Activated naive CD8-positive, alpha-beta T cell treated with anti-CD3 and anti-CD28 coated beads, Interleukin-2, amount 10 ng/mL, durations not matched to agents 7 days and 5 days (primary cell): ENCODE measurements around the gene SUCLG2. TPM values are rescaled to one million over a fixed set of nuclear protein-coding genes. Genes with fewer than 3 reads are reported as not detected.

Experiments
- ATAC-seq: fragments of 150-1000 bp; cut with Tn5 transposase; one replicate; pipeline ENCODE4 v1.10.0; 2021; ENCODE audit warnings: low read depth, moderate library complexity
- POLR2A ChIA-PET: fragments of 350-600 bp; sonication (Branson Sonifier 250); formaldehyde crosslinking; loops from one replicate; lab custom pipeline; 2021; ENCODE audit warnings: antibody characterized with exemption; lab: Charles Lee
- DNase-seq: peaks from one replicate; pipeline ENCODE4 v3.0.0; 2021
- H3K27ac Mint-ChIP-seq: one replicate; pipeline ENCODE4 v1.8.0; 2022; ENCODE audit warnings: mild to moderate bottlenecking, mixed read lengths
- H3K27me3 Mint-ChIP-seq: one replicate; pipeline ENCODE4 v1.8.0; 2022; ENCODE audit warnings: mild to moderate bottlenecking, moderate library complexity, mixed read lengths
- H3K36me3 Mint-ChIP-seq: one replicate; pipeline ENCODE4 v1.8.0; 2021; ENCODE audit warnings: mild to moderate bottlenecking, mixed read lengths
- H3K4me1 Mint-ChIP-seq: one replicate; pipeline ENCODE4 v1.8.0; 2021; ENCODE audit warnings: mixed read lengths
- H3K4me3 Mint-ChIP-seq: one replicate; pipeline ENCODE4 v1.8.0; 2022; ENCODE audit warnings: mild to moderate bottlenecking, moderate library complexity, mixed read lengths
- H3K9me3 Mint-ChIP-seq: one replicate; pipeline ENCODE4 v1.8.0; 2021; ENCODE audit warnings: mixed read lengths
- total RNA-seq, 2 experiments: library from RNA; stranded (reverse); gene quantifications; one replicate each; pipeline ENCODE4 v1.2.3, GENCODE V29; 2021

The SUCLG2 gene
- total RNA-seq, 2 experiments from 2014 or later = 64.0 to 68.2 TPM

GRCh38 chr3:67419779-67420178 lies 234.6 kb downstream of the SUCLG2 start:
- ATAC-seq (no peak), DNase-seq (no peak)
- Mint-ChIP-seq H3K9me3 (peaks cover 27% of the 10 kb centered on the region), H3K36me3 (peaks cover 60% of the 10 kb centered on the region), H3K4me3 (no peak overlapping the region), H3K4me1 (no peaks in the 10 kb centered on the region), H3K27ac (no peak overlapping the region), H3K27me3 (no peaks in the 10 kb centered on the region)
- POLR2A ChIA-PET = no interaction called here

- no peaks in the 10 kb centered on the region for H3K27me3 Mint-ChIP-seq
- no peak overlapping the region for H3K27ac Mint-ChIP-seq
- H3K9me3 Mint-ChIP-seq = peaks cover 27% of the 10 kb centered on the region
- ATAC-seq = no peak
- POLR2A ChIA-PET = no interaction called here
- no peaks in the 10 kb centered on the region for H3K4me1 Mint-ChIP-seq
- peaks cover 58% of the 10 kb centered on the region for H3K36me3 Mint-ChIP-seq
- no peak overlapping the region for H3K4me3 Mint-ChIP-seq
- DNase-seq = no peak
Observed at GRCh38 chr3:67419218-67419529, 235.2 kb downstream of the SUCLG2 start.

DNA sequence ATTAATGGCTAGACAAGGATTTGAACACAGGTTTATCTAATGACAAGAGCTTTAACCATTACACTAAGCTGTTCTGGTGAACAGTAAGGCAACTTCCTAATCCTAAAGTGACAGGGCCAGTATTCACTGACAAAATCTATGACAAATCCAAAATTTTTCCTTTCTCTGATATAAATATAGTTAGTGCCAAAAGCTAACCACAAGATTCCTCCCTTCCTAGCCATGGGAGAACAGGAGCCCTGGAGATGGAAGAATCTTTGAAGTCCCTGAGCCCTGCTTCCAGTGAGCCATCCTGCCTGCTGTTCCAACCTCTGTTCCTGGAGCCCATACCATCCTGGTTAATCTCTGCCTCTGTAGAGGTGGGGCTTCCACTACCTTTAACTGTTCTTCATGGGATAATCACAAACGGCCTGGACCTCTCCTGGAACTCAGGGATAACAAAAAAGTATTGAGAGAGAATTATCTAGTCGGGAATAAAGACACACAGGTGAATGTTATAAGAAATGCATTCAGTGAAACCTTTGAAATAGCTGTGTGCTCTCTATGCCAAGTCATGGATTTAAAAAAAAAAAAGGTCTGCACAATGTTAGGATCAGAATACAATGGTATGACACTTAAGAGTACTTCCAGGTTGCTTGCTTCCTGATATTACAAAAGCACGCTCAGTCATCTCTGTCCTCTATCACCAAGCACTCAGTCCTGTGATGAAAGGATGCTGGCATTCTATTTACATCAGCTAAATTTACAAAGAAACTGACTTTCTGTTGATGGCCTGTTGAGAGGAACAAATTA lies 235.8 kb downstream of the SUCLG2 start:
- ATAC-seq = no peak
- H3K36me3 Mint-ChIP-seq = peaks cover 64% of the 10 kb centered on the region
- no peak for DNase-seq
- no peak overlapping the region for H3K4me3 Mint-ChIP-seq
- no peaks in the 10 kb centered on the region for H3K27me3 Mint-ChIP-seq
- H3K4me1 Mint-ChIP-seq = no peaks in the 10 kb centered on the region
- no peak overlapping the region for H3K27ac Mint-ChIP-seq
- POLR2A ChIA-PET = no interaction called here
- H3K9me3 Mint-ChIP-seq = peaks cover 28% of the 10 kb centered on the region

DNA sequence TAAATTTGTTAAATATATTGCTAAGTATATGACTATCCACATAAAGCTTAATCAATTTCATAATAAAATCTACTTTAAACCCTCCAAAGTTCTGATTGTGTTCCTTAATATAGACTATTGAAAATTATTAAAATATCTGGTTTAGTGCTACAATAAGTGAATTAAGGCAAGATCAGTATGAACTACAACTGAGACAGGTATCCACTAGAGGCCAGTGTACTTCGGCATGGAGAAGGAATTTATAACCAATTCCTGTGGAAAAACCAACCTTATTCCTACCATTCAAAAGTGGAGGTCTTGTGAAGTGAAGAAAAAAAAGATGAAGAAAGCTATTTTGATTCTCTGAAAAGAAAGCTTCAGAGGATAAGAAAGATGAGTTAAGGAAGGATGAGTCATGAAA lies 237.7 kb downstream of the SUCLG2 start:
- no peaks in the 10 kb centered on the region for H3K27me3 Mint-ChIP-seq
- H3K36me3 Mint-ChIP-seq = peaks cover 56% of the 10 kb centered on the region
- POLR2A ChIA-PET = no interaction called here
- no peaks in the 10 kb centered on the region for H3K4me1 Mint-ChIP-seq
- peaks cover 22% of the 10 kb centered on the region for H3K9me3 Mint-ChIP-seq
- no peak overlapping the region for H3K4me3 Mint-ChIP-seq
- no peak overlapping the region for H3K27ac Mint-ChIP-seq
- no peak for ATAC-seq
- no peak for DNase-seq

- DNase-seq (no peak), ATAC-seq (no peak)
- Mint-ChIP-seq H3K36me3 (peaks cover 47% of the 10 kb centered on the region), H3K9me3 (peaks cover 15% of the 10 kb centered on the region), H3K4me3 (no peak overlapping the region), H3K27me3 (no peaks in the 10 kb centered on the region), H3K4me1 (no peaks in the 10 kb centered on the region), H3K27ac (no peak overlapping the region)
- POLR2A ChIA-PET = no interaction called here
Observed at GRCh38 chr3:67415511-67415910, 238.9 kb downstream of the SUCLG2 start.

- Mint-ChIP-seq H3K36me3 (peaks cover 42% of the 10 kb centered on the region), H3K9me3 (peaks cover 14% of the 10 kb centered on the region), H3K4me3 (no peak overlapping the region), H3K27ac (no peak overlapping the region), H3K27me3 (no peaks in the 10 kb centered on the region), H3K4me1 (no peaks in the 10 kb centered on the region)
- POLR2A ChIA-PET = no interaction called here
- no peak for ATAC-seq
- DNase-seq = no peak
Observed at GRCh38 chr3:67414740-67415139, 239.7 kb downstream of the SUCLG2 start.

GRCh38 chr3:67405193-67405592 lies 249.2 kb downstream of the SUCLG2 start:
- peaks cover 57% of the 10 kb centered on the region for H3K36me3 Mint-ChIP-seq
- H3K4me3 Mint-ChIP-seq = no peak overlapping the region
- H3K4me1 Mint-ChIP-seq = no peaks in the 10 kb centered on the region
- DNase-seq (no peak), ATAC-seq (no peak)
- H3K27ac Mint-ChIP-seq = no peak overlapping the region
- POLR2A ChIA-PET = no interaction called here
- H3K9me3 Mint-ChIP-seq = no peaks in the 10 kb centered on the region
- H3K27me3 Mint-ChIP-seq = no peaks in the 10 kb centered on the region

DNA sequence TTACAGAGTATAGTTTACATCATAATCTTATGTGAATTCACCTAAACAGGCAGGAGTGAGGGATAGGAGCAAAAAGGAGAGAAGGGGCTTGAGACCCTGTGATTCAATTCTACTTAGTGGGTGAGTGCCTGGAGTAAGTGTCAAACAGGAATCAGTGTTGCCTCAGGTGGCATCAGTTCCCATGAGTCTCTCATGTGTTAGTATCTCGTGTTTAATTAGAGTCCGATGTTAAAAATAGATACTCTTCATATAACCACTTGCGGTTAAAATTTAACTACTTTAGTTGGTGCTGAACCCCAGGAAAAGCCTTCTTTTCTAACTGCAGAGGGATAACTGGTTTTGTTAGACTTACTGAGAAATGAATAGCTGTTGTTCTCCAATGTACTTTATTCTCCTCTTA lies 251.5 kb downstream of the SUCLG2 start:
- H3K27me3 Mint-ChIP-seq = no peaks in the 10 kb centered on the region
- ATAC-seq (no peak), DNase-seq (no peak)
- H3K36me3 Mint-ChIP-seq = peaks cover 59% of the 10 kb centered on the region
- POLR2A ChIA-PET = no interaction called here
- H3K27ac Mint-ChIP-seq = no peak overlapping the region
- H3K9me3 Mint-ChIP-seq = peaks cover 2% of the 10 kb centered on the region
- H3K4me1 Mint-ChIP-seq = no peaks in the 10 kb centered on the region
- no peak overlapping the region for H3K4me3 Mint-ChIP-seq

GRCh38 chr3:67401921-67402320 lies 252.5 kb downstream of the SUCLG2 start:
- Mint-ChIP-seq H3K9me3 (peaks cover 2% of the 10 kb centered on the region), H3K27ac (no peak overlapping the region), H3K4me3 (no peak overlapping the region), H3K36me3 (peaks cover 62% of the 10 kb centered on the region), H3K4me1 (no peaks in the 10 kb centered on the region), H3K27me3 (no peaks in the 10 kb centered on the region)
- ATAC-seq (no peak), DNase-seq (no peak)
- POLR2A ChIA-PET = no interaction called here

DNA sequence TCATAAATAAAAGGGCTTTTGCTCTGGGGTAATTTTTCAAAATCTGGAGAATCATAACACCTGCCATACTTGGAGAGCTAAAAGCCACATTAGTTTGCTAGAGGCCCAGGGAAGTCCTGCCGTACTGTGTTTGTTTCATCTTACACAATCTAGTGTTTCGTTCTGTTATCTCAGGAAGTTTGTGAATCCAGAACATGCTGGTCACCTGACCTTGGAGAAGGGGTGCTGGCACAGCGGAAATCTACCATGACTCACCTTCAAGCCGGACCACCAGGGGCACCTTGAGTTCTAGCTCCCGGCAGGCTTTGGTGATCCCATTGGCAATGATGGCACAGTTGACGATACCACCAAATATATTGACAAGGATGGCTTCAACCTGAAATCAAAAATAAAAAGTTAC lies 253.9 kb downstream of the SUCLG2 start:
- no peak for DNase-seq
- H3K4me1 Mint-ChIP-seq = no peaks in the 10 kb centered on the region
- H3K4me3 Mint-ChIP-seq = no peak overlapping the region
- H3K36me3 Mint-ChIP-seq = peaks cover 57% of the 10 kb centered on the region
- H3K9me3 Mint-ChIP-seq = peaks cover 2% of the 10 kb centered on the region
- no peak for ATAC-seq
- H3K27me3 Mint-ChIP-seq = no peaks in the 10 kb centered on the region
- H3K27ac Mint-ChIP-seq = no peak overlapping the region
- POLR2A ChIA-PET = no interaction called here

DNA sequence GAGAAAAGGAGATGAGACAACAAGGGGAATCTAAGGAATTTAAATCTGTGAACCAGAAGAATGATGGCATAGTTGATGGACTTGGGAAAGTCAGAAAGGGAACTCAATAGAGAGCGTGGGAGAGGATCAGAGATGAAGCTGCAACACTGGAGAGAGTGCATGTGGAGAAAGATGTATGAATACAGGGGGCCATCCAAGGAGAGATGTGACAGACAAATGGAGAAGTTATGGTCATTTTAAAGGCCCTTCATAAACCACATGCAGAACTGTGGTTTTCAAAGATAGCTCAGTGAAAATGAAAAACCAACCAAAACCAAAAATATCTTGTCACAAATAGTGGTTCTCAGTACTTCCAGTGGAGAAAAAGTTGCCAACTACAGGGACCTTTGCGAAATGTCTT lies 265.2 kb downstream of the SUCLG2 start:
- peaks cover 8% of the 10 kb centered on the region for H3K4me1 Mint-ChIP-seq
- DNase-seq (no peak), ATAC-seq (no peak)
- POLR2A ChIA-PET = no interaction called here
- H3K27ac Mint-ChIP-seq = peak overlapping the region; percentile 46
- peaks cover 57% of the 10 kb centered on the region for H3K36me3 Mint-ChIP-seq
- no peaks in the 10 kb centered on the region for H3K27me3 Mint-ChIP-seq
- H3K9me3 Mint-ChIP-seq = peaks cover 17% of the 10 kb centered on the region
- no peak overlapping the region for H3K4me3 Mint-ChIP-seq

GRCh38 chr3:67388738-67389137 lies 265.7 kb downstream of the SUCLG2 start:
- no peaks in the 10 kb centered on the region for H3K27me3 Mint-ChIP-seq
- no peak overlapping the region for H3K27ac Mint-ChIP-seq
- POLR2A ChIA-PET = interaction anchor here (0.6 kb wide), 1 partner anchor 700 kb away, joined by 4 read pairs; no protein-coding TSS in a partner anchor
- H3K9me3 Mint-ChIP-seq = peaks cover 17% of the 10 kb centered on the region
- ATAC-seq = no peak
- peaks cover 8% of the 10 kb centered on the region for H3K4me1 Mint-ChIP-seq
- H3K36me3 Mint-ChIP-seq = peaks cover 57% of the 10 kb centered on the region
- no peak for DNase-seq
- no peak overlapping the region for H3K4me3 Mint-ChIP-seq

DNA sequence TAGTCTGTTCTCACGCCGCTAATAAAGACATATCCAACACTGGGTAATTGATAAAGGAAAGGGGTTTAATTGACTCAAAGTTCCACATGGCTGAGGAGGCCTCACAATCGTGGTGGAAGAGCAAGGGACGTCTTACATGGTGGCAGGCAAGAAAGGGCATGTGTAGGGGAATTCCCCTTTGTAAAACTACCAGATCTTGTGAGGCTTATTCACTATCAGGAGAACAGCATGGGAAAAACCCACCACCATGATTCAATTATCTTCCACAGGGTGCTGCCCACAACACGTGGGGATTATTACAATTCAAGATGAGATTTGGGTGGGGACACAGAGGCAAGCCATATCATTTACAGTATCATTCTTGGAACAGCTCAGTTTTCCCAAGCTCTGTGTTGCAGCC lies 268.0 kb downstream of the SUCLG2 start:
- H3K27me3 Mint-ChIP-seq = no peaks in the 10 kb centered on the region
- H3K27ac Mint-ChIP-seq = no peak overlapping the region
- H3K9me3 Mint-ChIP-seq = peaks cover 13% of the 10 kb centered on the region
- no peak for DNase-seq
- peaks cover 39% of the 10 kb centered on the region for H3K36me3 Mint-ChIP-seq
- no peak overlapping the region for H3K4me3 Mint-ChIP-seq
- peaks cover 8% of the 10 kb centered on the region for H3K4me1 Mint-ChIP-seq
- no peak for ATAC-seq
- POLR2A ChIA-PET = no interaction called here

- H3K36me3 Mint-ChIP-seq = peaks cover 32% of the 10 kb centered on the region
- H3K27me3 Mint-ChIP-seq = no peaks in the 10 kb centered on the region
- DNase-seq = peak; percentile 43
- POLR2A ChIA-PET = no interaction called here
- peaks cover 8% of the 10 kb centered on the region for H3K4me1 Mint-ChIP-seq
- H3K9me3 Mint-ChIP-seq = peaks cover 13% of the 10 kb centered on the region
- no peak for ATAC-seq
- H3K4me3 Mint-ChIP-seq = no peak overlapping the region
- no peak overlapping the region for H3K27ac Mint-ChIP-seq
Observed at GRCh38 chr3:67384760-67385397, 269.5 kb downstream of the SUCLG2 start.
